NCI-H2171 (cell line): Measurements from ENCODE around the gene ANKLE2.
A peak's percentile ranks its signal among the peaks of the same experiment; 100 is the strongest.
"Not testable (repeated sequence)": the region's sequence is repeated elsewhere in the genome, so short reads cannot be mapped to it uniquely, and the experiment has no call there.

Source experiments
- DNase-seq: peaks from one replicate; lab custom pipeline; 2025; lab: John Stamatoyannopoulos, UW

The ANKLE2 gene

GRCh38 chr12:132719141-132719953 lies 42.3 kb downstream of the ANKLE2 start:
- no peak for DNase-seq

GRCh38 chr12:132718644-132719043 lies 43.0 kb downstream of the ANKLE2 start:
- DNase-seq = no peak

DNA sequence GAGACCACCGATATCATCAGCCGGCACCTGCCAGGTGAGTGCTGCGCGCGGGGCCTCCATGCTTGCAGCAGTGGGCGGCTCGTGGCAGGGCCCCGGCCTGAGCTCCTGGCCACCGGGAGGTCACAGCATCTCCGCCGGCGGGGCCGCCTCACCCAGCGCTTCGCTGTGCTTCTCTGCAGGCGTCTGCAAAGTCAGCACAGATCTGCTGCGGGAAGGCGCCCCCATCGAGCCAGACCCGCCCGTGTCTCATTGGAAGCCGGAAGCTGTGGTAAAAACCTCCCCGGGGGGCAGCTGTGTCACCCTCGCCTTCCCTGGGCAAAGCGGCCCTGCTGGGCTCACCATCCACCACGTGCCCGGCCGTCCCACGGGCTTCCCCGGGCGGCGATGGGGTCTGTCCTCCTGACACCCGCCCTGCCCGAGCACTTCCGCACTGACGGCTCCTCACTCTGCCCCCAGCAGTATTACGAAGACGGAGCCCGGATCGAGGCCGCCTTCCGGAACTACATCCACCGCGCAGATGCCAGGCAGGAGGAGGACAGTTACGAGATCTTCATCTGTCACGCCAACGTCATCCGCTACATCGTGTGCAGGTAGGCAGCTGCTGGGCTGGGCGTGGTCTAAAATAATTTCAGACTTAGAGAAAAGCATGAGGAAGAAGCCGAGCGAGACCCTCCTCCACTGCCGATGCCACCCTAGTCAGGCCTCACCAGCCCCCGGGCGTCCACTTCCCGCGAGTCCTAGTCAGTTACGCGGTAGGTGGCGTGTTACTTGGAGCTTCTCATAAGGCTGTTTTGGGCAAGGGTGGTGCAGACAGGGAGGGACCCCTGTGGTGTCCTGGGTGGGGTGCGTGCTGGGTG lies 43.9 kb downstream of the ANKLE2 start:
- DNase-seq = no peak

- DNase-seq = no peak
Observed at GRCh38 chr12:132717011-132717410, 44.6 kb downstream of the ANKLE2 start.

- no peak for DNase-seq
Observed at GRCh38 chr12:132716356-132716755, 45.3 kb downstream of the ANKLE2 start.

DNA sequence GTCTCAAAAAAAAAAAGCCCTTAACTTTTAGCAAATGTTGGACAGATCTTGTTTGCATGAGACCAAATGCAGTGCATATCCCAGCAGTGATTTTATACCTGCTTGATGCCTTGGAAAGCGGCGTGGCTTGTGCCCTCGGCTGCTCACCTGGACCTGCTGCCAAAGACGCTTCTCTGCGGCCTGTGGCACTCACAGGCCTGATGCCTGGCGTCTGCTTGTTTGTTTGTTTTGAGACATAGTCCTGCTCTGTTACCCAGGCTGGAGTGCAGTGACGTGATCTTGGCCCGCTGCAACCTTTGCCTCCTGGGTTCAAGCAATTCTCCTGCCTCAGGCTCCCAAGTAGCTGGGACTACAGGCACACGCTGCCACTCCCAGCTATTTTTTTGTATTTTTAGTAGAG lies 45.8 kb downstream of the ANKLE2 start:
- no peak for DNase-seq

DNA sequence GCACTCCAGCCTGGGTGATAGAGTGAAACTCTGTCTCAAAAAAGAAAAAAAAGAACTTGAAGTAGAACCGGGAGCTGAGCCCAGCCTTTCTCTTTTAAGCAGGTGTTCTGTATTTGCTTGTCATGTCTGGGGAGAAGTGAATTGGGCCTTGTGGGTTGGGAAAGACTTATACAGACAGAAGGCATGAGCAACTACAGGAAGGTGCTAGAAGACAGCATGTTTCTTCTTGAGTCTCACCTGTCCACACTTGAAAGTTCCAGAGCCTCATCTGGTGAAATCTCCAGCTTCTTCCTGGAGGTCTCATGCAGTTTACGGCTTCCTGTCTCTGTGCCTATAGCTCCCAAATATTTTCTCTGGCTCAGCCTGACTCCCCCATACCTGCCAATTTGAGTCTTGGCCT lies 48.5 kb downstream of the ANKLE2 start:
- no peak for DNase-seq

DNA sequence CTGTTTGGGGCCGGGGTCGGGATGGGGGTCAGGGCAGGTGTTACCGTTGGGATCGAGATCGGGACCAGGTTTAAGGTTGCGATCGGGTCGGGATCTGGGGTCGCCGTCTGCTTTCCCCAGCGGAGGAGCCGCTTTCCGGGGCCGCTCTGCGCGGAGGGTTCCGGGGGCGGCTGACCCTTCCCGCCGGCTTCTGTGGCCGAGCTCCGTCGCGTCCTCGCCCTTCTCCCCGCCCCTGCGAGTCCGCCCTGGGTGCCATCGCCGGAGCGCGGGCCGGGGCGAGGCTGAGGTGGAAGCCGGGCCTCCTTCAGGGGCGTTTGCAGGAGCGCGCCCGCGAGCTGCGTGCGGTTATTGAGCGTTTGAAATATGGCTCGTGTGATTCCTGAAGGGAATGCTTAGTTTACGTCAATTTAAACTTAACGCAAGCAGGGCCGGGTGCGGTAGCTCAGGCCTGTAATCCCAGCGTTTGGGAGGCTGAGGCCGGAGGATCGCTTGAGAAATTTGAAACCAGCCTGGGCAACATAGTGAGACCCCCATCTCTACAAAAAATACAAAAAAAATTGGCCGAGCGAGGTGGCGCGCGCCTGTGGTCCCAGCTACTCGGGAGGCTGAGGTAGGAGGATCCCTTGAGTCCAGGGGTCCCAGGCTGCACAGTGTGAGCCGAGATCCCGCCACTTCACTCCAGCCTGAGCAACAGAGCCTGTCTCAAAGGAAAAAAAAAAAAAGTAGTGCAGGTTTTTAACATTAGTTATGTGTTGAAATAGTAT lies 50.4 kb downstream of the ANKLE2 start:
- no peak for DNase-seq

DNA sequence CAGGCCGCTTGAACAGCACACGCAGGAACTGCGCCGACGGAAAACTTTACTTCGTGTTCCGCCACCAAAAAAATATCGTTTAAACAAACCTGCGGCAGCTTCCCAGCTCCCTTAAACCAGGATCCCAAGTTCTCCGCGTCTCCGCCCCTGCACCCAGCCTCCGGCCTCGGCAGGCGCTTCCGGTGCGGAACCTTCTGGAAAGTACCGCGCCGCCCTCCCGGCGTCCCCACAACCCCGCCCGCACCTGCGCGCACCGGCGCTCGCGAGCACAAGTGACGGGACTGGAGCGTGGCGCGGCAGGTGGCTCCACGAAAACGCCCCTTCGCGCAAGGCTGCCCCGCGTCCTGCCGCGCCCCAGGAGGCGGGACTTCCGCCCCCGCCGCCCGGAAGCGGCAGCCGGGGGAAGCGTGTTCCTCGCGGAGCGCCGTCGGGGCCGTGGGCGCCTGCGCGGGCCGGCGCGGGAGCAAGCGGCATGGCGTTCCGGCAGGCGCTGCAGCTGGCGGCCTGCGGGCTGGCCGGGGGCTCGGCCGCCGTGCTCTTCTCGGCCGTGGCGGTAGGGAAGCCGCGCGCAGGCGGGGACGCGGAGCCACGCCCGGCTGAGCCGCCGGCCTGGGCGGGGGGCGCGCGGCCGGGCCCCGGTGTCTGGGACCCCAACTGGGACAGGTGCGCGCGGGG lies 51.1 kb downstream of the ANKLE2 start, which contains the start of gene PGAM5:
TSS of gene PGAM5 (plus strand) at position 438 of the 675 bp plus-strand sequence. CDS start at position 473, 35 bp downstream.
- peak; percentile 89 for DNase-seq

DNA sequence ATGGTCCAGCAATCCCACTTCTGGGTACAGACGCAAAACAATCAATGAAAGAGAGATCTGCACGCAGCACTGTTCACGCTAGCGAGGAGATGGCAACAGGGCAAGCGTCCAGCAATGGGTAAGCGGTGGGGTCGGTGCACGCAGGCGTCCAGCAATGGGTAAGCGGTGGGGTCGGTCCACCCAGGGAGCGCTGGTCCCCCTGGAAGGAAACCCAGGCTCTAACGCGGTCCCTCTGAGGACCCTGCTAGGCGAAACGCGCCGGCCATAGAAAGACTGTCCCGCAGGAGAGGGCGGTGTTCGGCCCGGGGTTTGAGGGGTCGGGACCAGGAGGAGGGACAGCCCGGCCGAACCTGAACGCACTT lies 51.6 kb downstream of the ANKLE2 start:
- DNase-seq = no peak

DNA sequence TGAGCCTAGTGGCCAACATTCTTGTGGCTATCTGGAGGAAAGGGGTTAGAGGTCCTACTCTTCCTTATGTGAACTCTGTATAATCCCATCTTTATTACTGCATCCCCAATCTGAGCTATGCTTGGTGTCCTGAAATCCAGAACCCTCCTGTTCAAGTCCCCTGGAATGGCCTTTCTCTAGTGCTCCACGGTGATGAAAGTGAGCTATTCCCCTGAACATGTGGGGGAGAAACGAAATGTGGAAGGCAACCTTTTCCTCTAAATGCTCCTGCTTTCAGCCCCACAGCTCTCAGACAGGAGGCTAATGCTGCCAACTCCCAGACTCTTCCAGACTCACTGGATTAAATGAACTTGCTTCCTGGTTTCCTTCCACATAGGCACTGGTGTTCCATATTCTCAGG lies 53.5 kb downstream of the ANKLE2 start:
- no peak for DNase-seq

GRCh38 chr12:132707241-132707640 lies 54.4 kb downstream of the ANKLE2 start:
- DNase-seq = no peak

- no peak for DNase-seq
Observed at GRCh38 chr12:132703641-132704040, 58.0 kb downstream of the ANKLE2 start.

GRCh38 chr12:132702640-132703039 lies 59.0 kb downstream of the ANKLE2 start:
- no peak for DNase-seq

- DNase-seq = no peak
Observed at GRCh38 chr12:132700212-132700822, 61.3 kb downstream of the ANKLE2 start.

- no peak for DNase-seq
Observed at GRCh38 chr12:132698341-132698740, 63.3 kb downstream of the ANKLE2 start.

- DNase-seq = no peak
Observed at GRCh38 chr12:132695431-132695830, 66.2 kb downstream of the ANKLE2 start.

DNA sequence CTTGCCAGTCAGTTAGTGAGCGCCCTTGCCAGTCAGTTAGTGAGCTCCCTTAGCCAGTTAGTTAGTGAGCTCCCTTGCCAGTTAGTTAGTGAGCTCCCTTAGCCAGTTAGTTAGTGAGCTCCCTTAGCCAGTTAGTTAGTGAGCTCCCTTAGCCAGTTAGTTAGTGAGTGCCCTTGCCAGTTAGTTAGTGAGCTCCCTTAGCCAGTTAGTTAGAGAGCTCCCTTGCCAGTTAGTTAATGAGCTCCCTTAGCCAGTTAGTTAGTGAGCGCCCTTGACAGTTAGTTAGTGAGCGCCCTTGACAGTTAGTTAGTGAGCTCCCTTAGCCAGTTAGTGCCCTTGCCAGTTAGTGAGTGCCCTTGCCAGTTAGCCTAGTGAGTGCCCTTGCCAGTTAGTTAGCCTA lies 66.7 kb downstream of the ANKLE2 start:
- not testable (repeated sequence) for DNase-seq

- DNase-seq = not testable (repeated sequence)
Observed at GRCh38 chr12:132692030-132692429, 69.6 kb downstream of the ANKLE2 start.

DNA sequence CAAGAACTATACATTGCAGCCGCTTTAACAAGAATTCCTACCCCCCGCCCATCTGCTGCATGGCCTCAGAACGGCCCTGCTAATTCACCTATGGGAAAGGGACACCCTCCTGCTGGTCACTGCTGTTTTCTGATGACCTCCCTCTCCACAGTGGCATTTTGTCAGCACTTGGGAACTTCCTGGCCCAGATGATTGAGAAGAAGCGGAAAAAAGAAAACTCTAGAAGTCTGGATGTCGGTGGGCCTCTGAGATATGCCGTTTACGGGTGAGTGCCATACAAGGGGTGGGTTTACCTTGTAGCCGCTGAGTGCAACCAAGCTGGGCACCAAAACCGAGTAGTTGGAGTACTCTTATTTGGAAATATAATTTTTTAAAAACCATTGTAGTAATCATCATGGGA lies 71.5 kb downstream of the ANKLE2 start:
- DNase-seq = no peak

- DNase-seq = no peak
Observed at GRCh38 chr12:132689227-132689626, 72.4 kb downstream of the ANKLE2 start.
